ENCODE data around the gene COX7A1.
"Not testable (repeated sequence)": the region's sequence is repeated elsewhere in the genome, so short reads cannot be mapped to it uniquely, and the experiment has no call there.

The COX7A1 gene

GRCh38 chr19:36141039-36141927 lies 11.0 kb downstream of the COX7A1 start:
- peak; percentile 81 for DNase-seq

GRCh38 chr19:36140304-36141038 lies 11.8 kb downstream of the COX7A1 start:
- peak; percentile 65 for DNase-seq

GRCh38 chr19:36139473-36140303 lies 12.6 kb downstream of the COX7A1 start, which contains the start of gene CAPNS1:
CAPNS1 (plus strand) TSS chr19:36140066; CDS start chr19:36141012, 946 bp downstream.
- peak; percentile 95 for DNase-seq

- DNase-seq, result no peak
Measured at GRCh38 chr19:36139120-36139472, 13.2 kb downstream of the COX7A1 start.

- no peak for DNase-seq
Measured at GRCh38 chr19:36136964-36137686, 15.1 kb downstream of the COX7A1 start.

GRCh38 chr19:36134867-36135266 lies 17.4 kb downstream of the COX7A1 start:
- not testable (repeated sequence) for DNase-seq

- DNase-seq, result not testable (repeated sequence)
Measured at GRCh38 chr19:36131221-36131620, 21.0 kb downstream of the COX7A1 start.

GRCh38 chr19:36128392-36128736 lies 23.9 kb downstream of the COX7A1 start:
- DNase-seq, result no peak

- no peak for DNase-seq
Measured at GRCh38 chr19:36125557-36125956, 26.7 kb downstream of the COX7A1 start.

- no peak for DNase-seq
Measured at GRCh38 chr19:36121486-36122124, 30.6 kb downstream of the COX7A1 start.

GRCh38 chr19:36120984-36121358 lies 31.3 kb downstream of the COX7A1 start:
- no peak for DNase-seq

GRCh38 chr19:36120092-36120983 lies 31.9 kb downstream of the COX7A1 start:
- no peak for DNase-seq

GRCh38 chr19:36116344-36116637 lies 36.0 kb downstream of the COX7A1 start:
- DNase-seq, result no peak

- peak; percentile 53 for DNase-seq
Measured at GRCh38 chr19:36115453-36116343, 36.5 kb downstream of the COX7A1 start, which contains the start of gene TBCB. TBCB (plus strand) TSS chr19:36115468; CDS start chr19:36115561, 93 bp downstream.

- peak; percentile 99 for DNase-seq
Measured at GRCh38 chr19:36114721-36115452, 37.4 kb downstream of the COX7A1 start, which contains the start of gene POLR2I. POLR2I (minus strand) TSS chr19:36114875; CDS start chr19:36114856, 19 bp downstream.

GRCh38 chr19:36113894-36114720 lies 38.1 kb downstream of the COX7A1 start:
- DNase-seq, result peak; percentile 19

GRCh38 chr19:36113425-36113824 lies 38.8 kb downstream of the COX7A1 start:
- no peak for DNase-seq

GRCh38 chr19:36112678-36113077 lies 39.6 kb downstream of the COX7A1 start:
- DNase-seq, result no peak
